AG04449 (cell line): ENCODE measurements around the gene MYD88.

Experiments
- CTCF ChIA-PET: fragments of 350-600 bp; formaldehyde crosslinking; extraction: SDS; loops from one replicate; lab custom pipeline; 2021; ENCODE audit warnings: antibody characterized with exemption; lab: Yijun Ruan, JAX
- POLR2A ChIA-PET: fragments of 400-600, 350-600 bp; formaldehyde crosslinking; extraction: SDS; loops from one replicate; lab custom pipeline; 2020; ENCODE audit warnings: antibody characterized with exemption, inconsistent platforms; lab: Yijun Ruan, JAX
- DNase-seq: peaks from one replicate; pipeline ENCODE4 v3.0.0-alpha.2; 2010; ENCODE audit warnings: low read depth, low spot score
- H3K4me3 ChIP-seq: 2 replicates; pipeline ENCODE4 v1.5.1; 2011; ENCODE audit warnings: low read depth, mild to moderate bottlenecking, control low read depth, low read length
- CTCF ChIP-seq: IDR thresholded peaks from one replicate; pipeline ENCODE4 v1.5.1; 2011; ENCODE audit warnings: mild to moderate bottlenecking, moderate library complexity, low read length, control low read depth, inconsistent platforms; ENCODE audit not compliant: insufficient read depth; ENCODE audit errors: missing control alignments

MYD88 gene

GRCh38 chr3:38142959-38143358 lies 4.5 kb downstream of the MYD88 start:
- TF ChIP-seq CTCF = no peak
- H3K4me3 ChIP-seq = no peak overlapping the region
- ChIA-PET POLR2A (no interaction called here), CTCF (no interaction called here)
- no peak for DNase-seq

DNA sequence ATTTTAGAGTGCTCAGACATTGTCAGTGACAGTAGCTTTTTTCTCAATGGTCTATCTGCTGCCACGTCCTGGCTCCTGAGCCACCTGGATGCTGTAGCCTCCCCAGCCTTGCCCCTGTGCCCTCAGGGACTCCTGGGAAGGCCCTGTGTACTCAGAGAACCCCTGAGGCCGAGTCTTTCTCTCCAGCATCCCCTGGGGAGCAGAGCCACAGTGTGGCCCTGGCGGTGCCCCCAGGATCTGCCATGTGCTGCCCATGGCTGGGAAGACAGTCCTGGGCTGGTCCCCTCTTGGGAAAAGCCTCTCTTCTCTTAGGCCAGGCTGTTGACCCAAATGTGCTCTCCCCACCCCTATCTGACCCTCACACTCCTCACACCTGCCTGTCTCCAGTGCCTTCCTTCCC lies 5.0 kb downstream of the MYD88 start:
- no peak for DNase-seq
- ChIA-PET CTCF (no interaction called here), POLR2A (no interaction called here)
- TF ChIP-seq CTCF = no peak
- H3K4me3 ChIP-seq = no peak overlapping the region

DNA sequence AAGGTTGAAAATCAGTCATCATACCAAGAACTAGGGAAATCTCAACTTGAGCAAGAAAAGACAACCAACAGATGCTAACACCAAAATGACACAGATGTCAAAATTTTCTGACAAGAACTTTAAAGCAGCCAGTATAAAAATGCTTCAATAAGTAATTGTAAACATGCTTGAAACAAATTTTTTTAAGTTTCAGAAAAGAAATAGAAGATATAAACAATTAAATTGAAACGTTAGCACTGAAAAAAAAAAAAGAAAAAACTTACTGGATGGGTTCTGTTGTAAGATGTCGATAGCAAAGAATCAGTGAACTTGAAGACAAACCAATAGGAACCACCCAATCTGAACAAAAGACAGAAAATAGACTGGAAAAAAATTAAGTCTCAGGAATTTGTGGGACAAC lies 8.0 kb downstream of the MYD88 start:
- POLR2A ChIA-PET = interaction anchor here (0.7 kb wide), 1 partner anchor 23 kb away, joined by 3 read pairs; no protein-coding TSS in a partner anchor
- DNase-seq = no peak
- no peak overlapping the region for H3K4me3 ChIP-seq
- CTCF ChIA-PET = no interaction called here
- TF ChIP-seq CTCF = no peak

DNA sequence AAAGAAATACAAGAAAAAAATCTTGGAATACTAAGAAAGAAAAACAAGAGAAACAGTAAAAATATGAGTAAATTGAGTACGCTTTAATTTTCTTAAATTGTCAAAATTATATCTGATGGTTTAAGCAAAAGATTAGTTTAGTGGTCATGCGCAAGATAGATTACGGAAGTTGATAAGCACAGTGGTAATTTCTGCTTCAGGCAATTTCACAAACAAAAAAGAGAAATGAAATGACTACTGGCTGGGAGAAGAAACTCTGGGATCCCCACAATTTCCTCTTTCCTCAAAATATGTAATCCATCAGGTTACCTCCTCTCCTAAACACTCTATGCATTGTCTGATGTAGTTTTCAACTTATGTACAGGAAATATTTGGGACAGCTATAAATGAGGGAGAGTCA lies 9.0 kb downstream of the MYD88 start:
- POLR2A ChIA-PET = no interaction called here
- H3K4me3 ChIP-seq = no peak overlapping the region
- TF ChIP-seq CTCF = no peak
- CTCF ChIA-PET = interaction anchor here (0.7 kb wide), 1 partner anchor 17 kb away, joined by 3 read pairs; no protein-coding TSS in a partner anchor
- DNase-seq = no peak

DNA sequence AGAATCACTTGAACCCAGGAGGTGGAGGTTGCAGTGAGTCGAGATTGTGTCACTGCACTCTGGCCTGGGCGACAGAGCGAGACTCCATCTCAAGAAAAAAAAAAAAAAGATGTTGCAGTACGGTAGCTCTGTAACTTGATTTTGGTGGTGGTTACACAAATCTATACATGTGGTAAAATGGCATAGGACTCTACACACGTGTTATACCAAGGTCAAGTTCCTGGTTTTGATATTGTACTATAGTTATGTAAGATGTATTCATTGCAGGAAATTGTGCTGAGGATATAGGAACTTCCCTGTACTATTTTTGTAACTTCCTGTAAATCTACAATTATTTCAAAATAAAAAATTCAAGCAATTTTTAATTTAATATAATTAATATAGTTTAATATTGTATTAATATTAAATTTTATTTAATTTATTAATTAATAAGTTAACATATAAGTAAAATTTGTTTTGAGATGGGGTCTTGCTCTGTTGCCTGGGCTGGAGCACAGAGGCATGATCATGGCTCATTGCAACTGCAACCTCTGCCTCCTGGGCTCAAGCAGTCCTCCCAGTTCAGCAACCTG lies 9.9 kb downstream of the MYD88 start:
- POLR2A ChIA-PET = no interaction called here
- CTCF ChIA-PET = interaction anchor here (1.9 kb wide), 1 partner anchor 16 kb away, joined by 4 read pairs; the partner anchor contains the start of gene OXSR1

GRCh38 chr3:38149708-38150107 lies 11.2 kb downstream of the MYD88 start:
- no peak for TF ChIP-seq CTCF
- ChIA-PET CTCF (interaction anchor here (1.9 kb wide), 1 partner anchor 15 kb away, joined by 4 read pairs; the partner anchor contains the start of gene OXSR1), POLR2A (no interaction called here)
- H3K4me3 ChIP-seq = no peak overlapping the region
- no peak for DNase-seq

More for the DNA sequence above, 9.9 kb downstream of the MYD88 start:
- no peak for DNase-seq
- no peak for TF ChIP-seq CTCF
- no peak overlapping the region for H3K4me3 ChIP-seq
